ENCODE data around the gene CHPT1.
A peak's percentile ranks its signal among the peaks of the same experiment; 100 is the strongest.

CHPT1 gene

DNA sequence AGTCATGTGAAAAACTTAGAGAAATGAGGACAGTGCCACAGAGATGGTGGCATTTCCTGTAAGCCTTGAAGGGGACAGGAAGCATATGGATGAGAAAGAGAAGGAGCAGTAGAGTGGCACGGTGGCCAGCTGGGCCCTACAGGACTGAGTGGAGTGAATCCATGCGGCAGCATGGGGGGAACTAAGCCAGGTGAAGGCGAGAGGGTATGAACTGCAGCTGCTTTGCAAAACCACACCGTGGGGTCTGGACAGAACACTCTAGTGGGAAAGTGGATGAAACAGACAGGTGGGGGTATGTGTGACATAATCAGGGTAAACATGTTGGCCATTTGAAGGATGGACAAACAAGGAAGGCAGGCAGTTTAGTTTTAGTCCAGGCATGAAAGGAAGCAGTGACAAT lies 52.2 kb downstream of the CHPT1 start:
- no peak for DNase-seq (ENCODE audit: extremely low spot score)
- CTCF ChIA-PET: no interaction called here
- no peak for TF ChIP-seq FOXA1 (IDR thresholded peaks at IDR 0.05)
- no peak for TF ChIP-seq FOXM1 (IDR thresholded peaks at IDR 0.05; ENCODE audit: borderline replicate concordance)
- no peak for TF ChIP-seq ARNT (IDR thresholded peaks at IDR 0.05)
- no peak for TF ChIP-seq ZNF384 (IDR thresholded peaks at IDR 0.05)
- TF ChIP-seq CTBP1 (IDR thresholded peaks at IDR 0.05; ENCODE audit: borderline replicate concordance): no peak
- TF ChIP-seq TARDBP (IDR thresholded peaks at IDR 0.05): no peak
- TF ChIP-seq SP1 (IDR thresholded peaks at IDR 0.05): no peak
- no peak for TF ChIP-seq BHLHE40 (IDR thresholded peaks at IDR 0.05; ENCODE audit: borderline replicate concordance)
- no peak for TF ChIP-seq PKNOX1 (IDR thresholded peaks at IDR 0.05)
- POLR2A ChIA-PET: no interaction called here

- TF ChIP-seq ARNT (IDR thresholded peaks at IDR 0.05): no peak
- TF ChIP-seq L3MBTL2 (conservative IDR thresholded peaks at IDR 0.05): no peak
- ChIA-PET CTCF (no interaction called here), POLR2A (no interaction called here)
- no peak for DNase-seq (ENCODE audit: extremely low spot score)
These were observed 52.7 kb downstream of the CHPT1 start for GRCh38 chr12:101750152-101750551.

DNA sequence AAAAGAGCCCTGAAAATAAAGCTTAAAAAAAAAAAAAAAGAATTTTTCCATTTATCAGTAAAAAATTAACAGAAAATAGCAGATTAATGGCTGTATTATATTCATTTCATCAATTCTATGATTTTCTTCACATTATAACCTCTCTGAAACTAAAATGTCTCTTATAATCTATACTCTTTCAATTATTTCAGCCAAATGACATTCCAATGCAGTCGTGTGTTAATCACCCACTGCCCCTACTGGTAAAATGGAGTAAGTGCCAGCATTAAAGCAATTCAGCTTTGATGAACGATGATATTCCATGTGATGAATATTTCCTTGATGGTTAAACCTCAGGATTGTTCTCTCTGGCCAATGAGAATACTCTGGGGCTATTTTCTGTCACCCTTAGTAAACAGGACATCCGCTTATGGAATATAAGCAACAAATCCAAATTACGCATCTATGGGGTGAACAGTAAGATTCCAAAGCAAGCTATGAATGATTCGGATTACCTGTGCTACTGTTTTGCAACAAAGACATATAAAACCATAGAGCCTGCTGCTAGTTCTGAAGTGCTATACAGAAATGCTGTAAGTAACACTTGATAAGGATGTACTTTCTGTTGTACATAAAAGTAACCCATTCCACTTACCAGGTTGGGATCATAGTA lies 62.1 kb downstream of the CHPT1 start:
- TF ChIP-seq ZNF384 (IDR thresholded peaks at IDR 0.05): 0 out of 2 replicates have a peak, but pooled peaks have one; percentile 36
- TF ChIP-seq CTBP1 (IDR thresholded peaks at IDR 0.05; ENCODE audit: borderline replicate concordance): no peak
- POLR2A ChIA-PET: no interaction called here
- DNase-seq (ENCODE audit: extremely low spot score): peak; percentile 55
- CTCF ChIA-PET: interaction anchor here (0.6 to 1.2 kb wide), 5 partner anchors 14 to 163 kb away, joined by 3 to 5 read pairs (median 3); no protein-coding TSS in a partner anchor

DNA sequence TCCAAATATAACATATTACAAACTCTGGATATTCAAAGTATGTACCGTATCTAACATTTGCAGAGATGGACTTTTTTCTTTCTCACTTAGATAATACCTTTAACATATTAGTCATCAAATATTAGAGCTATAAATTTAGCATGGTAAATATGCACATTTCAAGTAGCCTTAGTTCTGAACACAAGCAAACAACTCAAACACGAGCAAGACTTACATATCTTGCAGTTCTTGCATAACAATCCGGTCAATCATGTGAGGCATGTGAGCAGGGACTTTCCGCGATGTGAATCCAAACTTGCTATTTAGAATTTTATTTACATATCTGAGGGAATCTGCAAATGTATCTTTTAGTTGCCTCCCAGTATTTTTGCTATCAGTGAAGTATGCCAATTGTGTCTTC lies 63.9 kb downstream of the CHPT1 start:
- POLR2A ChIA-PET: no interaction called here

DNA sequence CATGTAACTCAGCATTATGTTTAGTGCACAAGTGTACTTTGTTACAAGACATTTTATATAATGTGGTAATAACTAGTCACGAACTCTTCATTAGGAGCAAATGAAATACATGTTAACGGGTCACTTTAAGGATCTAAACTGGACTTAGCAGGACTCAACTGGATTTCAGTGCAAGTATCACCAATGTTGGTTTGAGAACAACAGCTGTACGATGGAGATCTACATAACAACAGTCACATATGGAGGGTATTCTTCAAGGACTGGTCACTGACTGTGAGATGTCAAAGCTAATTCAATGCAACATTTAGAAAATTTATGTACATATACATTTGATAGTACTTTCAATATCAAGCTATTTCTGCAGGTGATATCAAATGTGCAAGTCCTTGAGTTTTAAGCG lies 64.3 kb downstream of the CHPT1 start:
- ChIA-PET CTCF (no interaction called here), POLR2A (no interaction called here)
- TF ChIP-seq CTBP1 (IDR thresholded peaks at IDR 0.05; ENCODE audit: borderline replicate concordance): no peak
- no peak for DNase-seq (ENCODE audit: extremely low spot score)

More for the DNA sequence above, 63.9 kb downstream of the CHPT1 start:
- TF ChIP-seq BHLHE40 (IDR thresholded peaks at IDR 0.05; ENCODE audit: borderline replicate concordance) (no peak), FOXA1 (IDR thresholded peaks at IDR 0.05) (no peak), ELF4 (IDR thresholded peaks at IDR 0.05) (no peak), ARNT (IDR thresholded peaks at IDR 0.05) (no peak), LEF1 (IDR thresholded peaks at IDR 0.05; ENCODE audit: borderline replicate concordance) (no peak), ZNF384 (IDR thresholded peaks at IDR 0.05) (no peak), L3MBTL2 (conservative IDR thresholded peaks at IDR 0.05) (no peak), TARDBP (IDR thresholded peaks at IDR 0.05) (no peak), FOXK2 (IDR thresholded peaks at IDR 0.05) (no peak), NFRKB (IDR thresholded peaks at IDR 0.05) (no peak), SUZ12 (IDR thresholded peaks at IDR 0.05) (no peak)
- DNase-seq (ENCODE audit: extremely low spot score): no peak
- CTCF ChIA-PET: no interaction called here

GRCh38 chr12:101763246-101763931 lies 65.9 kb downstream of the CHPT1 start:
- POLR2A ChIA-PET: no interaction called here
- TF ChIP-seq L3MBTL2 (conservative IDR thresholded peaks at IDR 0.05): no peak
- TF ChIP-seq BHLHE40 (IDR thresholded peaks at IDR 0.05; ENCODE audit: borderline replicate concordance): no peak
- no peak for TF ChIP-seq FOXA1 (IDR thresholded peaks at IDR 0.05)
- TF ChIP-seq HDGF (IDR thresholded peaks at IDR 0.05; ENCODE audit: borderline replicate concordance): no peak
- TF ChIP-seq FOXK2 (IDR thresholded peaks at IDR 0.05): no peak
- TF ChIP-seq SUZ12 (IDR thresholded peaks at IDR 0.05): no peak
- TF ChIP-seq LEF1 (IDR thresholded peaks at IDR 0.05; ENCODE audit: borderline replicate concordance): no peak
- TF ChIP-seq SP1 (IDR thresholded peaks at IDR 0.05): no peak
- no peak for TF ChIP-seq PKNOX1 (IDR thresholded peaks at IDR 0.05)
- no peak for TF ChIP-seq TARDBP (IDR thresholded peaks at IDR 0.05)
- no peak for TF ChIP-seq ZNF384 (IDR thresholded peaks at IDR 0.05)
- no peak for TF ChIP-seq NFRKB (IDR thresholded peaks at IDR 0.05)
- TF ChIP-seq FOXM1 (IDR thresholded peaks at IDR 0.05; ENCODE audit: borderline replicate concordance): no peak
- TF ChIP-seq ARNT (IDR thresholded peaks at IDR 0.05): no peak
- TF ChIP-seq ELF4 (IDR thresholded peaks at IDR 0.05): no peak
- TF ChIP-seq CTBP1 (IDR thresholded peaks at IDR 0.05; ENCODE audit: borderline replicate concordance): no peak
- CTCF ChIA-PET: interaction anchor here (1.1 kb wide), 1 partner anchor 9 kb away, joined by 5 read pairs; no protein-coding TSS in a partner anchor
- DNase-seq (ENCODE audit: extremely low spot score): no peak

GRCh38 chr12:101764051-101764792 lies 66.8 kb downstream of the CHPT1 start:
- DNase-seq (ENCODE audit: extremely low spot score): no peak
- no peak for TF ChIP-seq LEF1 (IDR thresholded peaks at IDR 0.05; ENCODE audit: borderline replicate concordance)
- TF ChIP-seq FOXM1 (IDR thresholded peaks at IDR 0.05; ENCODE audit: borderline replicate concordance): no peak
- no peak for TF ChIP-seq FOXA1 (IDR thresholded peaks at IDR 0.05)
- no peak for TF ChIP-seq SP1 (IDR thresholded peaks at IDR 0.05)
- no peak for TF ChIP-seq TARDBP (IDR thresholded peaks at IDR 0.05)
- no peak for TF ChIP-seq FOXK2 (IDR thresholded peaks at IDR 0.05)
- TF ChIP-seq BHLHE40 (IDR thresholded peaks at IDR 0.05; ENCODE audit: borderline replicate concordance): no peak
- TF ChIP-seq L3MBTL2 (conservative IDR thresholded peaks at IDR 0.05): no peak
- no peak for TF ChIP-seq CTBP1 (IDR thresholded peaks at IDR 0.05; ENCODE audit: borderline replicate concordance)
- TF ChIP-seq NFRKB (IDR thresholded peaks at IDR 0.05): no peak
- no peak for TF ChIP-seq PKNOX1 (IDR thresholded peaks at IDR 0.05)
- TF ChIP-seq HDGF (IDR thresholded peaks at IDR 0.05; ENCODE audit: borderline replicate concordance): no peak
- POLR2A ChIA-PET: no interaction called here
- CTCF ChIA-PET: interaction anchor here (1.1 kb wide), 1 partner anchor 8 kb away, joined by 5 read pairs; no protein-coding TSS in a partner anchor
